ENCODE data around the gene SNTN.

The SNTN gene

GRCh38 chr3:63673111-63673510 lies 20.6 kb downstream of the SNTN start:
- DNase-seq (ENCODE audit: extremely low read depth in 1 of 2, low read depth in 1 of 2): no peak

GRCh38 chr3:63674586-63674985 lies 22.1 kb downstream of the SNTN start:
- DNase-seq (ENCODE audit: extremely low read depth in 1 of 2, low read depth in 1 of 2): no peak

GRCh38 chr3:63679186-63679585 lies 26.7 kb downstream of the SNTN start:
- DNase-seq (ENCODE audit: extremely low read depth in 1 of 2, low read depth in 1 of 2): no peak

DNA sequence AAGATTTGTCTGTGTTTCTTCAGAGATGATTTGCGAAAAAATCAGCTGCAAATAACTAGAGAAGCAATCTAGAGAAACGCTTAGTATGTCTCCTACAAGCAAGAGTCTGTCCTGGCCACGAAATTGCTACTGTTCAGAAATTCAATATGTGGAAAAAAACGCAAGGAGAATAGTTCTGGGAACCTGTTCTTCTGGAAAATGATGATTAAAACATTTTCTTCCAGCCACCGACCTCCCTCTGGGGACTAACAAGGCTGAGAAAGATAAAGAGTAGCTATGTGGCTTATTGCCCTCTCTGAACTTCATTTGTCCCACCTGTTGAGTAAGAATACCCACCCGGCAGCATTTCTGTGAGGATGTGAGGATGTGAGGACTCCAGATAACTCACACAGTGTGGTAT lies 31.6 kb downstream of the SNTN start:
- DNase-seq (ENCODE audit: extremely low read depth in 1 of 2, low read depth in 1 of 2): no peak

DNA sequence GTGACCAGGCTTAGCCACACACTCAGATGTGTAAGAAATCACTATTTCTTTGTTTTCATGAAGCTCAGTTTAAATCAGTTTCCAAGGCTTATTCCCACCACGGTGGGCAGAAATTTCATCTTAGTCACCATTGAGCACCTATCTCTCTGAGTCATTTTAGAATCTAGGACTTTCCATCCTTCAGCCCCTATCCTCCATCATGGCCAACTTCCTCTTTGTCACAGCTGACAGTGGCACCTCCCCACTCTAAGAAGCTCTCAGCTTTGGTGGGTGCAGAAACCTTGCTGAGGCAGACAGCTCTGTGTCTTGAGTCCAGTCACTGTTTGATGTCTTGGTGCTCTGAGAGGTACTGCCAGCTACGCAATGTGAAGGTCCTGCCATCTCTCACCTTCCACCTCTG lies 32.9 kb downstream of the SNTN start:
- no peak for DNase-seq (ENCODE audit: extremely low read depth in 1 of 2, low read depth in 1 of 2)

- DNase-seq (ENCODE audit: extremely low read depth in 1 of 2, low read depth in 1 of 2): no peak
Measured at GRCh38 chr3:63687278-63688225, 35.1 kb downstream of the SNTN start.

- DNase-seq (ENCODE audit: extremely low read depth in 1 of 2, low read depth in 1 of 2): no peak
Measured at GRCh38 chr3:63689285-63689684, 36.8 kb downstream of the SNTN start.

- DNase-seq (ENCODE audit: extremely low read depth in 1 of 2, low read depth in 1 of 2): no peak
Measured at GRCh38 chr3:63693351-63693750, 40.9 kb downstream of the SNTN start.

GRCh38 chr3:63705092-63705645 lies 52.7 kb downstream of the SNTN start:
- DNase-seq (ENCODE audit: extremely low read depth in 1 of 2, low read depth in 1 of 2): no peak

DNA sequence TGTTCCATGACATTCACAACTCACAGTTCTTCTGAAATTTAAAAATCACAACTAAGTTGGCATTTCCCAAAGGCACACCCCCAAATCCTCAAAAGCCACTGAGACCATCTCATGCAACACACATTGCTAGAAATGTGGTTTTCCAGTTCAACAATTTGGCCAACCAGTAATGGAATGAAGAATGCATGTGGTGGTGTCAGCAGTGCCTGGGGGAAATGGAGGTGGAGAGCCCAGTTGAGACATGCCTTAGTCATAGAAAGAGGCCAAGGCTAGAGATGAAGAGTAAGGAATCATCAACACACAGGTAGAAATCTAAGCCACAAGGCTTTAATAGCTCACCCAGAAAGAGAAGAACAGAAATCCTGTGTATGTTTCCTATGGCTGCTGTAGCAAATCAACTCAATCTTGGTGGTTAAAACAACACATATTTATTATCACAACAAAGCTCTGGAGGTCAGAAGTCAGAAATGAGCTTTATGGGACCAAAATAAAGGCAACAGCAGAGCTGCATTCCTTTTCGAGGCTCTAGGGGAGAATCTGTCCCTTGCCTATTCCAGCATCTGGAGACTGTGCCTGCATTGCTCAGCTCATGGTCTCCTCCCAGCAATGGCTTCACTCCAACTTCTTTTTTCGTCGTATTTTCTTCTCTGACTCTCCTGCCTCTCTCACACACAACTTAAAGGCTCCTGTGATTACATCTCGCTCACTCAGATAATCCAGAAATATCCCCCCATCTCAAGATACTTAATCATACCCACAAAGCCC lies 54.0 kb downstream of the SNTN start:
- DNase-seq (ENCODE audit: extremely low read depth in 1 of 2, low read depth in 1 of 2): no peak

DNA sequence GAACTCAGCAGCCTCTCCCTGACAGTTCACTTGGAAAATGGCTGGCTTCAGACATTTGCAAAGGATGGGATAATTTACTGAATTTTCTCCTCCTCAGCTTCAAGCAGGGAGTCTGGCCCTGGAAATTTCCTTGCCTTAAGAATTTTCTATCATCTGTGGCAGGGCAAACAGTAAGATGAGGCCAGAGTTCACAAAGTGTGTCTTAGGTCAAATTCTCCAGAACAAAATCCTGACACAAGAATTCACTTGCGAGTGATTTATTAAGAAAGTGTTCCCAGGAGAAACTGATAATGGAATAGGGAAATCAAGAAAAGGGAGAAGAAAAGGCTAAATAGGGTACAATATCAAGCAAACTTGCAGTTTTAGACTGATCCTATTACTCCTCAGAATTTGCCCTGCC lies 55.3 kb downstream of the SNTN start:
- no peak for DNase-seq (ENCODE audit: extremely low read depth in 1 of 2, low read depth in 1 of 2)

DNA sequence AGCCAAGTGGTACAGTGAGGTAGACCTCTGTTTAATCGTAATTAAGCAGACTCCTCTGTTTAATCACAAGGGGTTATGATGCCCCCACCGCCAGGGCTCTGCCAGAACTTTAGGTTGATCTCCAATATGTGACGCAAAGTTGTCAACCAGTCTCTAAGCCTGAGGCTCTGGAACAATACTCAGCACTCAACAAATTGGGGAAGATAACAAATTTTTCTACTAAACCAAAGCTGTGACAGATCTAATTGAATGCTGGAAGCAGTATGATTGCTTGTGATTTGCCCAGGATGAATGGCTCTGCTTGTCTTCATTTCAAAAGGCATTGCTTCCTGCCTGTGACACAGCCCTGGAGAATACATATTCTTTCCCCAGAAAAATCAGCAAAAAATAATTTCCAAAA lies 57.1 kb downstream of the SNTN start:
- no peak for DNase-seq (ENCODE audit: extremely low read depth in 1 of 2, low read depth in 1 of 2)
